ENCODE measurements around the gene CCIN.
"Not testable (repeated sequence)": the region's sequence is repeated elsewhere in the genome, so short reads cannot be mapped to it uniquely, and the experiment has no call there.

DNA sequence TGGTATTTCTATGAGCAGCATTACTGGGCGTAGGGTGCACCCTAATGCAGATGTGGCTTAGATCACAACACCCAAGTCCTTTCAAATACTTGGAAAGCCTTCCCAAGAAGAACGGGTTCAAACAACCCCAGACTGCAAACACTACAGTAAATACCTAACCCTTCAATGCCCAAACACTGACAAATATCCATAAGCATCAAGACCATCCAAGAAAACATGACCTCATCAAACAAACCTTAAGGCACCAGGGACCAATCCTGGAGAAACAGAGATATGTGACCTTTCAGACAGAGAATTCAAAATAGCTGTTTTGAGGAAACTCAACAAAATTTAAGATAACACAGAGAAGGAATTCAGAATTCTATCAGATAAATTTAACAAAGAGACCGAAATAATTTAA is 6.0 kb downstream of the CCIN start:
- TF ChIP-seq, protein P1, sequence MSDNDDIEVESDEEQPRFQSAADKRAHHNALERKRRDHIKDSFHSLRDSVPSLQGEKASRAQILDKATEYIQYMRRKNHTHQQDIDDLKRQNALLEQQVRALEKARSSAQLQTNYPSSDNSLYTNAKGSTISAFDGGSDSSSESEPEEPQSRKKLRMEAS (IDR thresholded peaks at IDR 0.05), result not testable (repeated sequence)
- TF ChIP-seq EP300 (IDR thresholded peaks at IDR 0.05); POLR2A (IDR thresholded peaks at IDR 0.05; ENCODE audit: low read length); CEBPB (IDR thresholded peaks at IDR 0.05): not testable (repeated sequence)
- TF ChIP-seq, protein P2, sequence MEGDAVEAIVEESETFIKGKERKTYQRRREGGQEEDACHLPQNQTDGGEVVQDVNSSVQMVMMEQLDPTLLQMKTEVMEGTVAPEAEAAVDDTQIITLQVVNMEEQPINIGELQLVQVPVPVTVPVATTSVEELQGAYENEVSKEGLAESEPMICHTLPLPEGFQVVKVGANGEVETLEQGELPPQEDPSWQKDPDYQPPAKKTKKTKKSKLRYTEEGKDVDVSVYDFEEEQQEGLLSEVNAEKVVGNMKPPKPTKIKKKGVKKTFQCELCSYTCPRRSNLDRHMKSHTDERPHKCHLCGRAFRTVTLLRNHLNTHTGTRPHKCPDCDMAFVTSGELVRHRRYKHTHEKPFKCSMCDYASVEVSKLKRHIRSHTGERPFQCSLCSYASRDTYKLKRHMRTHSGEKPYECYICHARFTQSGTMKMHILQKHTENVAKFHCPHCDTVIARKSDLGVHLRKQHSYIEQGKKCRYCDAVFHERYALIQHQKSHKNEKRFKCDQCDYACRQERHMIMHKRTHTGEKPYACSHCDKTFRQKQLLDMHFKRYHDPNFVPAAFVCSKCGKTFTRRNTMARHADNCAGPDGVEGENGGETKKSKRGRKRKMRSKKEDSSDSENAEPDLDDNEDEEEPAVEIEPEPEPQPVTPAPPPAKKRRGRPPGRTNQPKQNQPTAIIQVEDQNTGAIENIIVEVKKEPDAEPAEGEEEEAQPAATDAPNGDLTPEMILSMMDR (IDR thresholded peaks at IDR 0.05), result not testable (repeated sequence)
